Thyroid gland (tissue), 4 donors: ENCODE data around the gene RARA.

Source experiments
- CTCF ChIP-seq, 6 experiments: fragments of 200-600 bp in 3 of 6; fragments of 450-650 bp in 3 of 6; sonication (generic) in 3 of 6; IDR thresholded peaks; one replicate each; pipeline ENCODE4 v1.5.1; 2016 to 2019; ENCODE audit warnings: antibody characterized with exemption in 6 of 6, mild to moderate bottlenecking in 2 of 6, inconsistent platforms in 1 of 6, moderate library complexity in 1 of 6
- POLR2A ChIP-seq, 2 donors: fragments of 450-650 bp; IDR thresholded peaks; one replicate each; pipeline ENCODE4 v1.6.1; 2017; ENCODE audit warnings: antibody characterized with exemption in 2 of 2, mild to moderate bottlenecking in 2 of 2, moderate library complexity in 1 of 2

- TF ChIP-seq CTCF (IDR thresholded peaks at IDR 0.05) = no peak
- no peak for TF ChIP-seq POLR2A (IDR thresholded peaks at IDR 0.05)
Observed at GRCh38 chr17:40312893-40313667, 4.1 kb downstream of the RARA start.
